Erythroblast (primary cell): ENCODE results near the gene ARSK.

Source experiments
- GATA1 ChIP-seq: IDR thresholded peaks from 2 replicates; pipeline ENCODE4 v1.6.1; 2011; ENCODE audit warnings: low read depth, mild to moderate bottlenecking, control low read depth, low read length, moderate library complexity
- POLR2A ChIP-seq: IDR thresholded peaks from 2 replicates; pipeline ENCODE4 v1.6.1; 2011; ENCODE audit warnings: mild to moderate bottlenecking, low read length

- no peak for TF ChIP-seq POLR2A
- TF ChIP-seq GATA1 = no peak
These were observed 35.2 kb upstream of the ARSK start for GRCh38 chr5:95519681-95520080.
